GM18873 (cell line): ENCODE measurements around the gene BAG2.

ENCODE experiments used
- ATAC-seq: cut with Tn5 transposase; IDR thresholded peaks from one replicate; pipeline ENCODE4 v1.9.1; 2021; ENCODE audit warnings: mild to moderate bottlenecking, moderate library complexity, moderate number of reproducible peaks; ENCODE audit not compliant: unreplicated experiment, low FRiP score

Gene BAG2

DNA sequence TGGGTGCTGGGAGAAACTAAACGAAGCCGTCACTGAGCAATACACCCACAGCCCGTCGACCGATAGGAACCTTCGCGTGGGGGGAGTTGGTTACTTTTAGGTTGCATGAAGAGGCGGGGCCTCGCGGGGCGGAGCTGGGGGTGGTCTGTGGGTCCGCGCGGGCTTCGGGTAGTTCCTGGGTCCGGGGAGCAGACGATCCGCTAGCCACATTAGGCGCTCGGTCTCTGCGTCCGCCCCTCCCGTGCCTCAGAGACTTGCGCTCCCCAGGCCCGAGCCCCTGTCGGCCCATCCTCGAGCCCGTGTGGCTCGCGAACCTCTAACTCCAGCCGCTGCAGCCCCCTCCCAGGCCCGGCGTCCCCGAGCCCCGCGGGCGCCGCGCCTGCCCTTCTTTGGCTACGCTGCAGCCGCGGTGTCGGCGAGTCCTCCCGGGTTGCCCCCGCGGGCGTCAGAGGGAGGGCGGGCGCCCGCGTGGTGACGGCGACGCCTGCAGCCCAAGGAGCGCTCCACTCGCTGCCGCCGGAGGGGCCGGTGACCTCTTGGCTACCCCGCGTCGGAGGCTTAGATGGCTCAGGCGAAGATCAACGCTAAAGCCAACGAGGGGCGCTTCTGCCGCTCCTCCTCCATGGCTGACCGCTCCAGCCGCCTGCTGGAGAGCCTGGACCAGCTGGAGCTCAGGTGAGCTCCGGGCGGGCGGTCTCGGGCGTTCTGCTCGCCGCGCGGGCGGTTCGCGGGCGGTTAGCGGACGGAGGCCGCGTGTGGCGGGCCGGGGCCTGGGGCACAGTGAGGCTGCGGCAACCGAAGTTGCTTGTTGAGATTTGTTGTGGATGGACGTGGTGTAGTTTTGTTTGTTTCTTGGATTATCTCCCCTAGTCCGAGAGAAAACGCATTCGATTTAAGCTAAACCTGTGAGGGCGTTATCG is at the start of gene BAG2:
Gene BAG2 (plus strand): TSS at position 191 of the 920 bp plus-strand sequence. CDS start 372 bp downstream, at position 563.
- peak; percentile 82 for ATAC-seq

DNA sequence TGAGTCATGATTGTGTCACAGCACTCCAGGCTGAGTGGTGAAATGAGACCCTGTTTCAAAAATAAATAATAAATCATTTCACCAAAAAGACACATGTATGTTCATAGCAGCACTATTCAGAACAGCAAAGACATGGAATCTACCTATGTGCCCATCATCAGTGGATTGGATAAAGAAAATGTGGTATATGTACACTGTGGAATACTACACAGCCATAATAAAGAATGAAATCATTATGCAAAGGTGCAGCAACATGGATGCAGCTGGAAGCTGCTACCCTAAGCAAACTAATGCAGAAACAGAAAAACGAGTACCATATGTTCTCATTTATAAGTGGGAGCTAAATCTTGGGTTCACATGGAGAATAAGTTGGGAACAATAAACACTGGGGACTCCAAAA is 49.0 kb upstream of the BAG2 start:
- no peak for ATAC-seq

DNA sequence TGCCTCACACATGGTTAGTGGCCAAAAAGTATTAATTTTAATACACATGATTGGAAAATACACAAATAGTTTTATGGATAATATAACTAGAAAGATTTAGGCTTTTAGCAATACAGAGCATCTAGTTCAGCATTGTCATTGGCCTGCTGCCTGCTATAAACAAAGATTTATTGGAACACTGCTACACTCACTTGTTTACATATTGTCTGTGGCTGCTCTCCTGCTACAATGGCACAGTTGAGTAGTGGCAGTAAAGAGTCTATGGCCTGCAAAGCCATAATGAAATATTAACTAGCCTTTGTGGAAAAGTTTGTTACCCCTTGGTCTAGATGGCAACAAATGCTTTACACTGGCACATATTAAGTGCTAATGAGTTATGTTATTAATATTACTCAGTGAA is 44.4 kb upstream of the BAG2 start:
- no peak for ATAC-seq

DNA sequence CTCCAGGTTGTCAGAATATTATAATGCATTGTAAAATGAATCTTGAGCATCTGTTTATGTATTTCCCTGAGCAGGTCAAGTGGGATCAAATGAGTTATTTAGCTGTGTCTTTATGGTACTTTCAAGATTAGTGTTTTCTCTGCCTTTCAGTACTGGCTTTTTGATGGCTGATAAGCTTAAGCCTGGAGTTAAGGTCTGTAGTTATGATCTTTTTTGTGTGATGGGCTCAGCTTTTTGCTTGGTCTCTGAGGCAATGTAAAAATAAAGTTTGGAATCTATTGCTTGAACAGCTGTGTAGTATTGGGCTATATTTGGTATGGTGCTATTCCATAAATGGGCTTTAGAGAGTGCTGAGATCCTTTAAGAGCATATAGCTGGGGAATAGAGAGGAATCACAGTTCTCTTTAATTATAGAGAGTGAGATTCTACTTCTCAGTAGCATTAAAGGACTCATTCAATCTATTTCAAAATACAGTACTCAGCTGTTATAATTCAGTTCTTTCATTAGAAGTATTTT is 41.4 kb upstream of the BAG2 start:
- ATAC-seq: no peak

DNA sequence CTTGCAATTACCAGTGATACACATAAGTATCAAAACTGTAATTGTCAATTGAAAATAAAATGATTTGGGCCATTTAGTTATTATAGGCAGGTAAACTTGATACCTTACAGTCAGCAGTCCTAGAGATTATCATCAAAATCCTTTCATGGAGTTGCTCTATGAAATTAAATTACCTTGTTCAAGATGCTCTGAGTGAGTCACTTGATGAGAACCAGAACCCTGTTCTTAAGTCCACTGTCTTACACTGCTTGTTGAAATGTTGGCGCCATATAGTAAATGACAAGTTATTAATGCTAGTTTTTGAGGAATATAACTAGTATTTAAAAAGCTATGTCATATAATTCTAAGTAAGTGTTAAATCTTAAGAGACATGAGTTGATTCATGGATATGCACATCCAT is 37.2 kb upstream of the BAG2 start:
- no peak for ATAC-seq

DNA sequence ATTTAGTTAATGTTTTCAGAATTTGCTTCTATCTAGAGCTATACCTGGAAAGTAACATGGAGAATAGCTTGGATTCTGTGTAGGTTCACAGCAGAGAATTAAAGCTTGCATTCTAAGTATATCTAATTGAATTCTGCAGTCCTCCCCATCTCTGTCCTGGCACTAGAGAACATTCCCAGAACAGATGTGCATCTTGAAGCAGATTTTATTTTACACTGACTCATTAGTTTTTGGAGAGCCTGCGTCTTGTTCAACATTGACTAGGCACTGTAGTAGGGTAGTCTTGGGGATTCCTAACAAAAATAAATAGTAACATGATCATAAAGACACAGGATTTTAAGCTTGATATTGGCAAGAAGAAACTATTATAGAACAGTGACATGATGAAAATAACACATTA is 36.2 kb upstream of the BAG2 start:
- no peak for ATAC-seq

DNA sequence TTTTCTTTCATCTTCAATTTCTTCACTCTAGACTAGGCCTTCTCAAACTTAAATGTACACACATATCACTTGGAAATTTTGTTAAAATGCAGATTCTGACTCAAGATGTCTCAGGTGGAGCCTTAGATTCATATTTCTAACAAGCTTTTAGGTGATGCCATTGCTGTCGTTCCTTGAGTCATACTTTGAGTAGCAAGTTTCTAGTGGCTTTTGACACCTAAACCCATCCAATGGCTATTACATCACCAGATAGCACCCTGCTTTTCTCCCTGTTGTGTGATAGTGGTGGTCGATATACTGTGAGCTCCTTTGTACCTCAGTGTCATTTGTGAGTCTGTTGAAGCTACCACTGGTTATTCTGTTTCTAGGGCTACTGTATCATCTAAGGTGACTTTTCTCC is 34.8 kb upstream of the BAG2 start:
- no peak for ATAC-seq

DNA sequence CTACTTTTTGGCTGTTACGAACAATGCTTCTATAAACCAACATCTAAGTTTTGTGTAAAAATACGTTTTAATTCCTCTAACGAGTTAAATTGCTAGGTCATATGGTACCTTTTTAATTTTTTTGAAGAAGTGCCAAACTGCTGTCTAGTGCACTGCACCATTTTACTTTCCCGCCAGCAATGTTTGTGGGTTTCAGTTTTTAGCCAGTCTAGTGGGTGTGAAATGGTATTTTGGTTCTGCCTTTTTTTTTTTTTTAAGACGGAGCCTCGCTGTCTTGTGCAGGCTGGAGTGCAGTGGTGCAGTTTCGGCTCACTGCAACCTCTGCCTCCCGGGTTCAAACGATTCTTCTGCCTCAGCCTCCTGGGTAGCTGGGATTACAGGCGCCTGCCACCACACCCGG is 34.1 kb upstream of the BAG2 start:
- no peak for ATAC-seq

DNA sequence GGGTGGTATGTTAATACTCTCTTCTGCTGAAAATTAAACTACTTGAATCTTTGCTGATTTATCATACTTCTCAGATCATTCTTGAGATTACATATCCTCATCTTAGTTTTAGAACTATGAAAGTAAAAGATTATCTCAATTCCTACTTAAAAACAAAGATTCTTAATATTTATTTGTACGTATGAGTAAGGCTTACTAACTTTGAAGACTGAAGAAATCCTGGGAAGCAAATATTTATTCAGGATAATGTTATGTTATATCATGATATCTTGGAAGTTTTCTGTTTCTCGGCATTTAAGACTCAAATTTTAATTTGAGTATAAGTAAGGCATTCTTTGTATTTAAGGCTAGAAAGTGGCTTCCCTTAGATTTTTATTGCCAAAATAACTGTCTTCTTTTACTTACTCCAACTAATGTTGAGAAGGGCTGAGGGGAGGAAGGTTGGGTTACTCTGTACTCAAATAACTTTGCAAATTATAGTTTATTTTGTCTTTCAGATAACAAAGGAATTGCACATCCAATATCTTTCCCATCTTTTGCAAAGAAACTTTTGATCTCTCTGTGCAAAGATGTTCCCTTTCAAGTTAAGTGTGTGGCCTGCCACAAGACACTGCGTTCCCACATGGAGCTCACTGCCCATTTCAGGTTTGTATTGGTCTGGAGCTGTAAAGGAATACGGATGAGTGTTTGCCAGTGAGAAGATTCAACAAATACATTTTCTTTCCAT is 30.5 kb upstream of the BAG2 start:
- no peak for ATAC-seq

DNA sequence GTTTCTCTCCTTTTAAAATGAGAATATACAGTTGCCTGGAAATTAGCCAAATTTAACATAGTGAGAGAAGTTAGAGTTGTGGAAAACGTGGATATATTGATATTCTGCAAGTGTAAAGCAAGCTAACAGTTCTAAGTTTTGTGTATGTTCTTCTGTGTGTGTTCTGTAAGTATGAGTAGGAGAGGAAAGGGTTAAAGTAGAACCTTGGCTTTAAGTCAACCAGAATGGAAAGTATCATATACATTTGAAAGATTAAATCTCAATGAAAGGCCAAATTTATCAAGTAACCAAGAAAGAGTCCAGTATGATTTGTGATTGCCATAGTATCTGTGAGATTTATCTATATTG is 30.0 kb upstream of the BAG2 start:
- no peak for ATAC-seq

DNA sequence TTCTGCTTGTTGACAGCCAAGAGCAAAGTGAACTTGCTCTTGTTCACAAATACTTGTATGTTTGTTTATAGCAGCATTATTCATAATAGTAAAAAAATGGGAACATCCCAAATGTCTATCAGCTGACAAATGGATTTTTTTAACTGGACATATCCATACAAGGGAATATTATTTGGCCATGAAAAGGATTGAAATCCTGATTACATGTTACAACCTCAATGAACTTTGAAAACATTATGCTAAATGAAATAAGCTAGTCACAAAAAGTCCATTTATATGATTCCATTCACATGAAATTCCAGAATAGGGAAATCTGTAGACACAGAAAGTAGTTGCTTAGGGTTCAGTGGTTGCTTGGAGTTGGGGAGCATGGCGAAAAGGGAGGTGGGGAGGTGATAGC is 28.4 kb upstream of the BAG2 start:
- ATAC-seq: no peak

DNA sequence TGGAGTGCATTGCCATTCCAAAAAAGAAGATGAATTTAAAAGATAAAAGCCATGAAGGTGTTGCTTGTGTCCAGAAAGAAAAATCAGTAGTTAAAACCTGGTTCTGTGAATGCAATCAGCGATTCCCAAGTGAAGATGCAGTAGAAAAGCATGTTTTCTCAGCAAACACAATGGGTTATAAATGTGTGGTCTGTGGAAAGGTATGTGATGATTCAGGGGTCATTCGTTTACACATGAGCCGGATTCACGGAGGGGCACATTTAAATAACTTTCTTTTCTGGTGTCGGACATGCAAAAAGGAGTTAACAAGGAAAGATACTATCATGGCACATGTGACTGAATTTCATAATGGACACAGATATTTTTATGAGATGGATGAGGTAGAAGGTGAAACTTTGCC is 24.7 kb upstream of the BAG2 start:
- ATAC-seq: no peak

DNA sequence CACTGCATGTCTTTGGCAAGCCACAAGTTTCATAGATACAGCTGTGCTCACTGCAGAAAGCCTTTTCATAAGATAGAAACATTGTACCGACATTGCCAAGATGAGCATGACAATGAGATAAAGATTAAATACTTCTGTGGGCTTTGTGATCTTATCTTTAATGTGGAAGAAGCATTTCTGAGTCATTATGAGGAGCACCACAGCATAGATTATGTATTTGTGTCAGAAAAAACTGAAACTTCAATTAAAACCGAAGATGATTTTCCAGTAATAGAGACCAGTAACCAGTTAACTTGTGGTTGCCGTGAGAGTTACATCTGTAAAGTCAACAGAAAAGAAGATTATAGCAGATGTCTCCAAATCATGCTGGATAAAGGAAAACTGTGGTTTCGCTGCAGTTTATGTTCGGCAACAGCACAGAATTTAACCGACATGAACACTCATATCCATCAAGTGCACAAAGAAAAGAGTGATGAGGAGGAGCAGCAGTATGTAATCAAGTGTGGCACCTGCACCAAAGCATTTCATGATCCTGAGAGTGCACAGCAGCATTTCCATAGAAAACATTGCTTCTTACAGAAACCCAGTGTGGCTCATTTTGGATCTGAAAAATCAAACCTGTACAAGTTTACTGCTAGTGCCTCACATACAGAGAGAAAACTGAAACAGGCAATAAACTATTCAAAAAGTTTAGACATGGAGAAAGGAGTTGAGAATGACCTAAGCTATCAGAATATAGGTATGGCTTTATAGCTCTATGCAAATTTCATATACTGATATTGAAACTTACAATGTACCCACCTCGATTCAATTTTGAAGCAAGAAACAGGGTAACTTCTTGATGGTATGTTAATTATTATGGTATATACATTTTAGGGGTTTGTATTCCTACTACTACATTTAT is 23.9 kb upstream of the BAG2 start:
- ATAC-seq: no peak

DNA sequence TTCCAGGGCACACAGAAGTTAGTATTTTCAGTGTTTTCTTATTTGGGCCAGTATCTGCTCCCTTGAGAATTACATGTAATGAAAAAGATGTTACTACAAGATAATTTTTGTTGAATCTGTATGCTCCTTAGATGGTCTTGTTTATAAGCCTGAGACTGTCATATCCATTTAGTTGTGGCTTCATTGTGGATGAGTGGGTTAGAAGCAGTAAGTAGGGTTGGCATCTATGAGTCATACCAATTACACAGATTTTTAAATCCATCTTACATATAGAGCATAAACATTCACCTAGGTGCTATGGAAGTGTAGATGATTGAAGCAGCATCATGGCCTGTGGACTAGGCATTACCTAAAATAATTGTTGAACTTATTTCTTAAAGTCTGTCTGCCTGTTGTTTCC is 13.5 kb upstream of the BAG2 start:
- no peak for ATAC-seq

DNA sequence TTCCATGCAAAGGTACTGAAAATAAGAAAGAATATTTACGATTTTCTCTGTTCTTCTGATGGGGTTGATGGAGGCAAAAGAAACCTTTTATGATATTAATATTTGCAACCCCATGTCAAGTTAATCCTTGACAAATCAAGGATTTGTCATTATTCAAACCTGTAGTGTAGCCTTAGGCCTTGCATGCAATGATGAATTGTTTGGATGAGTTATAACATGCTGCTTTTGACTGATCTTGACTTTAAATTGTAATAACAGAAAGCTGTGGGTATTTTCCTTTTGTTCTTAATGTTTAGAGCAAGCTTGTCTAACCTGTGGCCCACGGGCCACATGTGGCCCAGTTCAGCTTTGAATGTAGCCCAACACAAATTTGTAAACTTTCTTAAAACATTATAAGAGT is 13.0 kb upstream of the BAG2 start:
- no peak for ATAC-seq

DNA sequence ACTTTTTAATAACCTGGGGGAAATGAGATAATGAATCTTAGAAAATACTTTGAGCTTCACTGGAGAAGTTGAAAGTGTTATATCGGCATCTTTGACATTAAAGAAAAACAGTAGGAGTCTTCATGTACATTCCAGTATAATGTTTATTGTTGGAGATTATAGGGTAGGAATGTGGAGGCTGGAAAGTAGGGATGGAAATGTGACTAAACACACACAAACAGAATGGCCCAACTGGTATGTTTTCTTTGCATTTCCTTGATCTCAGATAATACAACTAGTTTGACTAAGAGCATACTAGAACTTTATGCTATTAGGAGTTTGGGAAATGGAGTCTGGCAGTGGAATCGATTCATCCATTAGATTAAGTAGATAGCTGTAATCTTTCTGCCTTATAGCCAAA is 10.1 kb upstream of the BAG2 start:
- ATAC-seq: no peak

DNA sequence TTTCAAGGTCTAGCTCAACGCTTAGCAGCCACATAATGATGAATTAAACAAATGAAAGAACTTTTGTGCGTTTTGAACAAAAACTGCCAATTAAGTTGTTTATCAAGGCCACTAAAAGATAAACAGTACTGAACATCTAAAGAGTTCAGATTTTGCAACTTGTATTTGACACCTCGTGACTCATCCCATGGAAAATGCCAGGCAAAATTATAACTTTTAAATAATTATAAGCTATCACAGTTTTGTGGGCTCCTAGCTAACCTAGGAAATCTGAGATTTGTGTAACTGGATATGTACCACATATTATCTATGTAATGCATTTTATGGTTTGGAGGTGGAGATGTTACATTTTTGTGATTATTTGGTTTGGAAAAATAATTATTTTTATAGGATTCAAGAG is 9.6 kb upstream of the BAG2 start:
- ATAC-seq: no peak

DNA sequence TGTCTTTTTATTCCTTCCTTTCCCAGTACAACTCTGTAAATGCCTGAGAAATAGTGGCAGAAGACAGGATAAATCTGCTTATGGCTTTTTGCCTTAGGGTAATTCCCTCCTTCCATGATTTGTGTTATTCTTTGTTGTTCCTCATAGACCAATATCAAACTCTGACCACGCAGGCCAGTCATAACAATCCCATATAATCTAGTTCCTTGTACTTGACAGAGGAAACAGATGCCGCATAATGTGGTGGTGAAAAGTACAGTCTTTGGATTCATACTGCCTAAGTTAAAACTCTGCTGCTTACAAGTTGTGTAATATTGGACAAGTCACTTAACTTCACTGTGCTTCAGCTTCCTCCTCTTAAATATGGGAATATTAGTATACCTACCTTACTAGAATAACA is 8.2 kb upstream of the BAG2 start:
- no peak for ATAC-seq

DNA sequence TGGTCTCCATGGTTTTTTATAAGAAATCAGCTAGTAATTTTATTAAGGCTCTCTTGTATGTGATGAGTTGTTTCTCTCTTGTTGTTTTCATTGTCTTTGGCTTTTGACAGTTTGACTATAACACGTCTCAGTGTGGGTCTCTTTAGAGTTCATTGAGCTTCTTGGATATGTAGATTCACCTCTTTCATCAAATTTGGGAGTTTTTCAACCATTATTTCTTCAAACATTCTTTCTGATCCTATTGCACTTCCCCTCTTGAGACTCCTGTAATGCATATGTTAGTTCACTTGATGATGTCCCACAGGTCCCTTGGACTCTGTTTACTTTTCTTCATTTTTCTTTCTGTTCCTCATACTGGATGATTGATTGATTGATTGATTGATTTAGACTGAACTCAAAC is 7.0 kb upstream of the BAG2 start:
- no peak for ATAC-seq

DNA sequence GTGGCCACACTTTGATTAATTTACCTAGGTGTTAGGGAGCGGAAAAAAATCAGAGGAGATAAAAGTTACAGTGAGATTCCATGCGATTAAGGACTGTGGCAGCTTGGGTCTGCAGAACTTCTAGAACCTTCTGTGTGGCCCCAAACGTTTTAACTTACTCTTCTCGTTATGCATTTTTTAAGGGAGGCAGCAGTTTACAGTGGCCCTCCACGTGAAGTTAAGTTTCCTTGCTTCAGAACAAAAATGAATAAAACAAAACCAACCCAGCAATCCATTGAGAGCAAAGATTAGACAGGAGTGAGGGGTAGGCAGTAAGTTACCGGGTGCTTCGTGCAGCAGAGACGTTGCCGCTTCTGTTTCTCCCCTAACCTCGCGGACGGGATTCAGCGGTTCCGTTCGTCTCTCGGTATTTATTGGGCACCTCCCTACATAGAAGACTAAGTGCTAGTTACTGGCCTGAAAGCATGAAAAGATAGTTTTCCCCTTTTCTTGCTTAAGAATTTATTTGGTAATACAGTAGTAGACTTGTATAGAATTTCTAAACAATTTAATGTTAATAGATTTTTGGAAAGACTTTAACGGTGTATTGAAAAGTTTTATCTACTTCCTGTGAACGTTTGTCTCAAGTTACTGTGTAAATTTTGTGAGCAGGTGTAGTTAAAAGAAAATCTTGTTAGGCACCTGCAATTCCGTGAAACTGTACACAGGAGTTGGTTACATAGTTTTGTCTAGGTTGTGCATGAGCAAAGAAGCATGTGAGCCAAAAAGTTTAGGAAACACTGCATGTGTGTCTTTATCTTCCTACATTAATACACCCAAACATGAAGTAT is 1.1 kb downstream of the BAG2 start:
- no peak for ATAC-seq
